GM18909 (cell line): ENCODE data around the gene PSME1.
"Not testable (repeated sequence)": the region's sequence is repeated elsewhere in the genome, so short reads cannot be mapped to it uniquely, and the experiment has no call there.

Experiments
- ATAC-seq: cut with Tn5 transposase; IDR thresholded peaks from one replicate; pipeline ENCODE4 v1.9.1; 2021; ENCODE audit warnings: mild to moderate bottlenecking; ENCODE audit not compliant: unreplicated experiment, poor library complexity

PSME1 gene

GRCh38 chr14:24102357-24103048, 33.5 kb upstream of the PSME1 start:
- ATAC-seq: no peak

- no peak for ATAC-seq
These were observed 32.5 kb upstream of the PSME1 start for GRCh38 chr14:24103451-24103850.

GRCh38 chr14:24105609-24106239, 30.3 kb upstream of the PSME1 start:
- not testable (repeated sequence) for ATAC-seq

GRCh38 chr14:24106672-24107271, 29.2 kb upstream of the PSME1 start:
- ATAC-seq: no peak

GRCh38 chr14:24108336-24108874, 27.6 kb upstream of the PSME1 start:
- peak; percentile 36 for ATAC-seq

GRCh38 chr14:24110060-24110459, 25.9 kb upstream of the PSME1 start:
- no peak for ATAC-seq

GRCh38 chr14:24110523-24110922, 25.5 kb upstream of the PSME1 start:
- ATAC-seq: no peak

GRCh38 chr14:24113379-24113800, 22.6 kb upstream of the PSME1 start:
- ATAC-seq: peak; percentile 0

GRCh38 chr14:24113801-24114531, 22.0 kb upstream of the PSME1 start:
- peak; percentile 37 for ATAC-seq

GRCh38 chr14:24114532-24115421, 21.2 kb upstream of the PSME1 start, which contains the start of the genes DCAF11 and NRL:
Gene DCAF11, plus strand, starts transcription at chr14:24114777. Its CDS starts 818 bp downstream, at chr14:24115595.
Gene NRL, minus strand, starts transcription at chr14:24114949. Its CDS starts 32,101 bp downstream, at chr14:24082848.
- peak; percentile 87 for ATAC-seq

GRCh38 chr14:24115422-24116127, 20.4 kb upstream of the PSME1 start:
- no peak for ATAC-seq

- no peak for ATAC-seq
These were observed 19.7 kb upstream of the PSME1 start for GRCh38 chr14:24116128-24116814.

- no peak for ATAC-seq
These were observed 18.8 kb upstream of the PSME1 start for GRCh38 chr14:24117179-24117578.

GRCh38 chr14:24119691-24120090, 16.3 kb upstream of the PSME1 start:
- ATAC-seq: no peak

- ATAC-seq: no peak
These were observed 14.8 kb upstream of the PSME1 start for GRCh38 chr14:24121210-24121609.

GRCh38 chr14:24122416-24122815, 13.6 kb upstream of the PSME1 start:
- ATAC-seq: no peak

- no peak for ATAC-seq
These were observed 13.1 kb upstream of the PSME1 start for GRCh38 chr14:24122898-24123297.
